Measurements from ENCODE around the gene JUP. TPM values are rescaled to one million over a fixed set of nuclear protein-coding genes. Genes with fewer than 3 reads are reported as not detected.

JUP gene
- total and polyA plus RNA-seq, 2 of the 13 experiments (the other 11 are each of a cell fraction or from before 2014, with no cell fraction given) = 12.1 to 20.6 TPM

- TF ChIP-seq PAWR (CRISPR knock-in tag; IDR thresholded peaks at IDR 0.05; ENCODE audit: borderline replicate concordance) = 0 out of 2 replicates have a peak, but pooled peaks have one; percentile 71
- no peak; the same call in 1 of the 2 replicates for TF ChIP-seq DMAP1 (CRISPR knock-in tag; IDR thresholded peaks at IDR 0.05)
- TF ChIP-seq, protein P1, sequence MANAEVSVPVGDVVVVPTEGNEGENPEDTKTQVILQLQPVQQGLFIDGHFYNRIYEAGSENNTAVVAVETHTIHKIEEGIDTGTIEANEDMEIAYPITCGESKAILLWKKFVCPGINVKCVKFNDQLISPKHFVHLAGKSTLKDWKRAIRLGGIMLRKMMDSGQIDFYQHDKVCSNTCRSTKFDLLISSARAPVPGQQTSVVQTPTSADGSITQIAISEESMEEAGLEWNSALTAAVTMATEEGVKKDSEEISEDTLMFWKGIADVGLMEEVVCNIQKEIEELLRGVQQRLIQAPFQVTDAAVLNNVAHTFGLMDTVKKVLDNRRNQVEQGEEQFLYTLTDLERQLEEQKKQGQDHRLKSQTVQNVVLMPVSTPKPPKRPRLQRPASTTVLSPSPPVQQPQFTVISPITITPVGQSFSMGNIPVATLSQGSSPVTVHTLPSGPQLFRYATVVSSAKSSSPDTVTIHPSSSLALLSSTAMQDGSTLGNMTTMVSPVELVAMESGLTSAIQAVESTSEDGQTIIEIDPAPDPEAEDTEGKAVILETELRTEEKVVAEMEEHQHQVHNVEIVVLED (CRISPR knock-in tag; IDR thresholded peaks at IDR 0.05; ENCODE audit: borderline replicate concordance) = peak; percentile 42; the same call in 1 of the 2 replicates
- TF ChIP-seq ARNT2 (CRISPR knock-in tag; IDR thresholded peaks at IDR 0.05; ENCODE audit: low read depth) = peak; percentile 73; the same call in 1 of the 2 replicates
- no peak for TF ChIP-seq ZNF557 (CRISPR knock-in tag; IDR thresholded peaks at IDR 0.05)
- 0 out of 2 replicates have a peak, but pooled peaks have one; percentile 39 for TF ChIP-seq BCL6 (CRISPR knock-in tag; IDR thresholded peaks at IDR 0.05)
- TF ChIP-seq ZNF879 (CRISPR knock-in tag; IDR thresholded peaks at IDR 0.05) = no peak
- 0 out of 2 replicates have a peak, but pooled peaks have one; percentile 46 for TF ChIP-seq POGK (CRISPR knock-in tag; conservative IDR thresholded peaks at IDR 0.05)
- 0 out of 2 replicates have a peak, but pooled peaks have one; percentile 16 for TF ChIP-seq ZNF609 (CRISPR knock-in tag; IDR thresholded peaks at IDR 0.05; ENCODE audit: borderline replicate concordance)
- no peak for TF ChIP-seq EZH2 (conservative IDR thresholded peaks at IDR 0.05; ENCODE audit: low read depth, low read length)
- TF ChIP-seq ZBTB21 (CRISPR knock-in tag; IDR thresholded peaks at IDR 0.05) = no peak
- peak; percentile 54; the same call in 1 of the 2 replicates for TF ChIP-seq ARNTL (CRISPR knock-in tag; IDR thresholded peaks at IDR 0.05)
- TF ChIP-seq KMT2A (CRISPR knock-in tag; IDR thresholded peaks at IDR 0.05) = no peak
- TF ChIP-seq XRCC5 (optimal IDR thresholded peaks at IDR 0.05; ENCODE audit: low read length) = peak; percentile 52
- 0 out of 2 replicates have a peak, but pooled peaks have one; percentile 30 for TF ChIP-seq ZBTB3 (CRISPR knock-in tag; IDR thresholded peaks at IDR 0.05; ENCODE audit: borderline replicate concordance, low read depth)
- no peak for TF ChIP-seq KAT2B (IDR thresholded peaks at IDR 0.05; ENCODE audit: borderline replicate concordance, low read depth, low read length)
- 0 out of 2 replicates have a peak, but pooled peaks have one; percentile 56 for TF ChIP-seq ZFP1 (CRISPR knock-in tag; IDR thresholded peaks at IDR 0.05)
- TF ChIP-seq ZEB1 (IDR thresholded peaks at IDR 0.05; ENCODE audit: insufficient replicate concordance, low read depth) = peak; percentile 24
- TF ChIP-seq ZNF691 (CRISPR knock-in tag; IDR thresholded peaks at IDR 0.05; ENCODE audit: borderline replicate concordance, low read depth) = peak; percentile 98
Measured at GRCh38 chr17:41801374-41802271, 15.1 kb upstream of the JUP start (continued).
